Glomerular visceral epithelial cell (primary cell): ENCODE data around the gene MOSMO.
"Not testable (repeated sequence)": the region's sequence is repeated elsewhere in the genome, so short reads cannot be mapped to it uniquely, and the experiment has no call there.

Experiments
- DNase-seq: peaks from one replicate; pipeline ENCODE4 v3.0.0-alpha.2; 2016; ENCODE audit errors: extremely low spot score

Gene MOSMO

DNA sequence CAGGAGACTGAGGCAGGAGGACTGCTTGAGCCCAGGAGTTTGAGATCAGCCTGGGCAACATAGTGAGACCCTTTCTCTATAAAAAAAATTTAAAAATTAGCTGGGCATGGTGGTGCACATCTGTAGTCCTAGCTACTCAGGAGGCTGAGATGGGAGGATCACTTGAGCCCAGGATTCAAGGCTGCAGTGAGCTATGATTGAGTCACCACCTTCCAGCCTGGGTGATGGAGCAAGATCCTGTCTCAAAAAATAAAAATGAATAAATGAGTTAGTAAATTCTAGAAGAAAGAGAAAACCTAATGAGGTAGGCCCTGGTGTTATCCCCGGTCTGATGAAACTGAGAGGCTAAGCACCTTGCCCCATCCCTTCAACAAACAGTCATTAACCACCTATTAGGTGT, 5.9 kb upstream of the MOSMO start:
- DNase-seq: not testable (repeated sequence)

DNA sequence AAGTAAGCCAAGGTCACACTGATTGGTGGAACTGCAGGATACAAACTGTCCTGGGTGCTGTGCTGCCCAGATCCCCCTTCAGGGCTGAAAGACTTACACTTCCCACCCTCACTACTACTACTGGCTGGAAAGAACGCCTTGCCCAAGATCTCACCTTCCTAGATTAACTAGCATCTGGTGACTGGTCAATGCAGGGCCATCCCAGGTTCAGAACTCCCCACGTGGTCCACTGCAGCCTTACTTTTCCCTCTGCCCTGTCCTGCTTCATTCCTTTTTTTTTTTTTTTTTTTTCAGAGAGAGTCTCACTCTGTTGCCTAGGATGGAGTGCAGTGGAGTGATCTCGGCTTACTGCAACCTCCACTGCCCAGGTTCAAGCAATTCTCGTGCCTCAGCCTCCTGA, 4.7 kb upstream of the MOSMO start:
- DNase-seq: no peak

DNA sequence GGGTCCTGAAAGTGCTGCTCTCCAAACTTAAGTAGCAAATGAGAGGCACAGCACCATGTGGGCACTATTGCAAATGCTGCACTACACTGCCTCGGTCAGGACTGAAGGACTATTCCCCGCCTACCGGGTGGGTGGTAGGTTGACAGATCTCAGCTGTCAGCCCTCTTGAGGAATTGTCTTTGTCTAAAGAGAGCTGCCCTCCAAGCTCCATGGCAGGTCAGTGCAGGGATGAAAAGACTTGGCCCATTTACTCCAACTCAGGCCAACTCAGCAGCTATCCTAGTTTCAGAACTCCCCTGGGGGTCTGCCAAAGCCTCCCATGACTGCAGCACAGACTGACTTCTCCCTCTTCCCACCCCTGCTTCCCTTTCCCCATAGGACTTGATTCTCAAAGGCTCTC, 3.6 kb upstream of the MOSMO start:
- no peak for DNase-seq

DNA sequence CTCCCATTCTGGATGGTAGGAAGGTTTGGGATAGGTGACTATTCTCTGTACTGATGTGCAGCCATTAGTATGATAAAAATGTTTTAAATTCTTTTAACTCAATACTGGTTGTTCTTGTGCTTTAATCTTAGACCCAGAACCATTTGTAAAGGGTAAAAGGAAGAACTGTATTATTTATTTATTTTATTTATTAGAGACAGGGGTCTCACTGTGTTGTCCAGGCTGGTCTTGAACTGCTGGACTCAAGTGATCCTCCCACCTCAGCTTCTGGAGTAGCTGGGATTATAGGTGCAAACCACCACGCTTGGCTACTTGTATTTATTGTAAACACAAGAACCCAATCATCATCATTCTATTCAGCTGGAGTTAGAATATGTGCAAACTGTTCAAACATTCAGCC, 2.2 kb upstream of the MOSMO start:
- DNase-seq: no peak

DNA sequence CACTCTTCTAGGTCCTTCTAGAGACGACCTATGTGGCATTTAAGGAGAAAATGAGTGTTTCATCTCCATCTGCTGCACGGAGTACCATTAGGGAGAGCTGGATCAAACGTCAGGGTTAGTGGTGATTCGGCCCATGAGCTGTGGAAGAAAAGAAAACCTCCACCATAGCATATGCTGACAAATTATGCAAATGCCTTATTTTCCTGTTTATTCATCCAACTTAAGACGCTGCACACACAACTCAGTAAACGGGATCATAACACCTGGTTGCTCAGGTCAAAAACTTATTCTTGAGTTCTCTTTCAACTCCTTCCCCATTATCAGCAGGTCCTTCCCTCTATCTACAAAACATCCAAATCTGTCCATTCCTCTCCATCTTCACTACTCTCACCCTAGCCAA, 1.3 kb upstream of the MOSMO start:
- no peak for DNase-seq

DNA sequence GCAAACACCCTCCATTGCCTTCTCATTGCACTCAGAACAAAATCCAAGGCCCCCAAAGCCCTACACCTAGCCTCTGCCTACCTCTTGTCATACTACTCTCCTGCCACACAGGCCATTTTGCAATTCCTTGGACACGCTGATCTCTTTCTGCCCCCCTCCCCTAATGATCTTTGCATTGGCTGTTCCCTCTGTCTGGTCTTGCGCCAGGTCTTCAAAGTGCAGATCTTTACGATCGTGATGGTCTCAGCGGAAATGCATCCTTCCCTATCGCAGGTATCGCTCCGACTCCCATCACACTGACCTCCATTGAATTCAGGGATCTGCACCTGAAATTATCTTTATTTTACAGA, 777 bp upstream of the MOSMO start:
- DNase-seq: no peak

DNA sequence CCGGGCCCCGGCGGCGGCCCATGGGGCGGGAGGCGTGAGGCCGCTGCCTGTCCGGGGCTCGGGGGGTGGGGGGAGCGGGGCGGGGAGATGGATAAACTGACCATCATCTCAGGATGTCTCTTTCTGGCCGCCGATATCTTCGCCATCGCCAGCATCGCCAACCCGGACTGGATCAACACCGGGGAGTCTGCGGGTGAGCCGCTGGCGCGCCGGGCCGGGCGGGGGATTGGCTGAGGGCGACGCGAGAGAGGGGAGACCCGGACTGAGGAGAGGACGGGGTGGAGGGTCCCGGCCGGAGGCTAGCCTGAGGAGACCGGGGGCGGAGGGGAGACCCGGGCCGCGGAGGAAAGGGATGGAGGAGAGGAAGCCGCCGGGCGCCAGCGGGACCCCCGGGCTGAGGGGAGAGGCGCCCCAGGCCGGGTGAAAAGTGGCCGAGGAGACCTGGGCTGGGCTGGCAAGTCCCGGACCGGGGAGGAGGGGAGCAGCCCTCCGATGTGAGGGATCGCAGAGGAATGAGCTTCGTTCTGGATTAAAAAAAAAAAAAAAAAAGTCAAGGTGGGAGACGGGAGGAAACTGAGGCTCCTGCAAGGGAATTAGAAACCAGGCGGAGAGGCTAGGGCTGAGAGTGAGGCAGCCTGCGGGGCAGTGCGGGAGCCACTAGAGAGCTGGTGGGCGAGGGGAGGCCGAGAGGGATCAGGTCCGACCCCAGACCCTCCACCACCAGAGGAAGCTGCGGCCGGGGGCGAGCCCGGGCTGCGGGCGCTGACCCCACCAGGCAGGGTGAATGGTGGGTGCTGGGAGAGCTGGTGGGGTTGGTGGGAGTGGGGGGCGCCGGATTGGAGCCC, 526 bp downstream of the MOSMO start:
- DNase-seq: no peak

DNA sequence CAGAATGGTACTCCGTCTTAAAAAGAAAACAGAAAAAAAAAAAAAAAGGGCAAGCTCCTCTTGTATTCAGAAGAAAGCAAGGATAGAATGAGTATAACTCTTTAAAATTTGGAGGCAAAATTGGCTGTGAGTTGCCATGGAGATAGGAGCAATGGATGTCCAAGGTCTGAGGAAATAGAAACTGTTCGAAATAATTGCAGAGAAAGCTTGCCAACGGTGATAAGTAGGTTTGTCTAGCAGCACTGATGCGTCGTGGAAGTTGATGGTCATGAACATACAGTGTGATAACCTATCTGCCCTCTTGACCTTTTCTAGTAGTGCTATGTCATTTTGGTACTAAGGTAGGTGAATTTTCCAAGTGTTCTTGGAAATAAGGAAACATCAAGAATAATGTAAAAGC, 3.0 kb downstream of the MOSMO start:
- no peak for DNase-seq

DNA sequence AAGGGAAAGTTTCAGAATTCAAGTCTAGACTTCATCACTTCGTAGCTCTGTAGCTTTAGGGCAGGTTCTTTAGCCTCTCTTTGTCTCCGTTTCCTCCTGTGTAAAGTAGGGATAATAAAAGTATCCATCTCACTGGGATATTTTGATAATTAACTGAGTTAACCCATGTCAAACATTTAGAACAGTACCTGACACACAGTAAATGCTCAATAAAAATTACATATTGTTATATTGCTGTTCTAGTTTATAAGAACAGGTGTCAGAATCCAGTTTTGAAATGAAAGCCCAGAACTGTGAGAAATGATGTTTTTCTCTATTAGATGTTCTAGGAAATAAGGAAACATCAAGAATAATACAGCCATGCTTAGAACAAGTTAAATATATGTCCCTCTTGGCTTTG, 4.3 kb downstream of the MOSMO start:
- DNase-seq: no peak

DNA sequence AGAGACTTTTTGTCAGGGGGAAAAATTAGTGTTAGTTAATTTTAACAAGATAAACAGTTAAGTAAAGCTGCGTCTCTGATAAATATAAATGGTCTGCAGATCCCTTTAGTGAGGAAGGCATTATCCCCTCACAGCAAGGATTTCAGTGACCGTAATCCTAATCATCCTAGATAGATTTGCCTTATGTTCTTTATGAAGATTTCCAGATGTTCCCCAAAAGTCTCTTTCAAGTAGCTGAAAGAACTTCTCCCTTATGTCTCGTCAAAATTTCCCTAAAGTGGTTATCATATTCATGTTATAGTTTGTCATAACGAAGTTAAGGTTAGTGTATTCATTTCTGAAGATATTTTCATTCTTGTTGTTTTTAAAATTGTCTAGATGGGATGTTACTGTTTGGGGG, 5.6 kb downstream of the MOSMO start:
- no peak for DNase-seq

DNA sequence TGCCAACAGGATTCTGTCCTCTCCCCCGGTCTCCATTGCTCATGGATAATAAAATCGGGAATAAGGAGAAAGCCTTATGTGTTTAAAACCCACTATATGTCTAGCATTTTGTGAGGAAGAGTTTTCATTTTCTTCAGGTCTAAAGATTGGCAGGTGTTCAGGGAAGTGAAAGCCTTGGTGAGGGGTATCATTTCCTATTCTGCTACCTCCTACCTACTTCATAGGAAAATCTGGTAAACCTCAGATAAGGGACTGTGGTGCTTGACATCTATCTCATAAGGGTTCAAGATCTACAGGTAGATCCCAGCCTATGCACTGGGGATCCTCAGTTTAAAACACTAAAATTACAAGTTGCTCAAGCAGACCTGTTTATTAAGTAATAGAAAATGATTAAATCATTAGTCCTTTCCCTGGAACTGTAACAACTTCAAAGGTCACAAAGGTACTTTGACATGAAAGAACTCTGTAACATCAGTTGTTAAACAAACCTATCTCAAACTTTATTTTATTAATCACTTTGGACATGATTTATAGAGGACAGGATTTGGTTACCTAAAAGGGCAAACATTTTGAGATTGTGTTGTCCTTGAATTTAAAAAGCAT, 6.5 kb downstream of the MOSMO start:
- DNase-seq: no peak

DNA sequence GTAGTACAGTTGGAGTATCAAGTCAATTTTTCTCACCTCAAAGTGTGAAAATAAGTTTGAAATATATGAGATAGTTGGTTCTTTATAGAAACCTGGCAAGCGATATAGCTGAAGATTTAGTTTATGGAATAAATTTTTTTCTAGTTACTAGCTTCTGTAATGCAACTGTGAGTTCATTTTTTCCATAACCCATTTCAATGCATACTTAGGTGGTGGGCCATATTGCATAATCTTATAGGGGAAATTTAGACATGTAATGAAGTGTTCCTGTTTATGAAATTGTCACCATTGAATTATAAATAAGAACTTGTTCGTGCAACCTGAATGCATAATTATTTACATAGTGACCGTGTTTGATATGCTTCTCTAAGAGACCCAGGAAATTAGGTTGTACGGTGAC, 9.0 kb downstream of the MOSMO start:
- no peak for DNase-seq

DNA sequence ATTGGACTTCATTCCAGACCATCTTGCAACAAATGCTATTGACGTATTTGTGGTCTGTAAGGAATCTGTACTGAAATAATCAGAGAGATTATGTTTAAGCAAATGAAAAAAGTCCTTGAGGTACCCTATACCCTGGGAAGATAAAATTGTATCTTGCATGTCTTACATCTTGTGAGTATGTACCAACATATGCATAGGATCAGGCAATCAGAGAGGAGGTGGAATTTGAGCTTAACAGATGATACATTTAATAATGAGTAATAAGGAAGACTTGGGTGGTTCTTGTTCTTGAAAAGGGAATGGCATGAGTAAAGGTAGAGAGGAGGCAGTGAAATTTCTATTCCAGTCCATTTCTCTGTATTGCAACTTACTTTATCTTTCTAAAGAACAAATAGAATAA, 10.6 kb downstream of the MOSMO start:
- DNase-seq: no peak

DNA sequence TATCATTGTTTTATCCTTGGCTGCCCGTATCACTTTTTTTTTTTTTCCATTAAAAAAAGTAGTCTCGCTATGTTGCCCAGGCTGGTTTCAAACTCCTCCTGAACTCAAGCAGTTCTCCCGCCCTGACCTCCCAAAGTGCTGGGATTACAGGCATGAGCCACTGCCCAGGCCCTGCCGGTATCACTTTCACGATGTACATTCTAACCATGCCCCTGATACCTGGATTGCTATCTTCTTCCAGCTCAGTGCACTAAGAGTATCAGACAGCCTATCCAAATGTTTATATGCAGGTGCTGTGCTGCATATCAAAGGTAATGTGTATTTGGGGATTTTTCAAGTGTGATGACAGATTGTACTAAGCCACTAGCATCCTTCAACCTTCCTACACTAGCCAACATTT, 14.2 kb downstream of the MOSMO start:
- DNase-seq: no peak

DNA sequence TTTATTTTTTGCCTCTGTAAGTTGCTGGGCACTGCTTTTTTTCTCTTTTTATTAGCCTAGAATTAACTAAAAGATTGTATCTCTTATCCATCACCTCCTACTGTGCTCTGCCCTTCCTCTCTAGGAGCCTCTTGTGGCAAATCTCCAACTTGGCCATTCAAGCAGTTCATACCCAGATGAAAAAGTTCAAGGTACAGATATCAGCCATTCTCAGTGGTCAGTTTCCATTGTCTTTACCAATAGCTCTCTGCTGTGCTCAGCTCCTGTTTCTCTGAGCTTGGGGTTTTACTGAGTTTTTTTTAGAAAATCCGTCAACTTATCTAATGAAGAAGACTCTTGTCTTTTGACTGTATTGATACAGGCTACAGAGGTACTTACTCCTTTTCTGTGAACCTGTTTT, 15.6 kb downstream of the MOSMO start:
- no peak for DNase-seq

DNA sequence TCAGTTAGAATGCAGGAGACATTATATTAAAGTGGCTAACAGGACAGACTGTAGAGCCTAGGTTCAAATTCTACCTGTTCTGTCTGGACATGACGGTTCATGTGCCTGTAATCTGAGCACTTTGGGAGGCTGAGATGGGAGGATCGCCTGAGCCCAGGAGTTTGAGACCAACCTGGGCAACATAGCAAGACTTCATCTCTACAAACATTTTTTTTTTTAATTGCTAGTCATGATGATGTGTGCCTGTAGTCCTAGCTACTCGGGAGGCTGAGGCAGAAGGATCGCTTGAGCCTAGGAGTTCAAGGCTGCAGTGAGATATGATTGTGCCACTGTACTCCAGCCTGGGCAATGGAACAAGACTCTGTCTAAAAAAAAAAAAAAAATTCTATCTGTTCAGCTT, 16.9 kb downstream of the MOSMO start:
- DNase-seq: not testable (repeated sequence)

DNA sequence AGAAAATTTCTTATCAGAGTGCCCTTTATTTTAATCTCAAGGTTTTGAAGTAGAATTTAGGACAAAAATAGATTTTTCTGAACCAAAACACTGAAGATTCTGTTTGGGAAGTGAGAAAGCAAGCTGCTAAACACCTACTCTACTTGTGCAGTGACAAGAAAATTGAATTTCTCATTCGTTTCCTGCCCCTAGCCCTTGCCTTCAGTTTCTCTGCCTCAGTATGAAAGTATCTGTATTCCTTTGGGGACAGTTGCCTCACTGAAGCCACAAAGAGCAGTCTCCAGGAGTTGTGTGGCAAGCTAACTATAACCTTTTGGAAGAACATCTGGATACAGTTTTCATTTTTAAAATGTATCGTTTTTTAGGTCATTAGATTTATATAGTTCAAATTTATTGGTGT, 19.7 kb downstream of the MOSMO start:
- no peak for DNase-seq

DNA sequence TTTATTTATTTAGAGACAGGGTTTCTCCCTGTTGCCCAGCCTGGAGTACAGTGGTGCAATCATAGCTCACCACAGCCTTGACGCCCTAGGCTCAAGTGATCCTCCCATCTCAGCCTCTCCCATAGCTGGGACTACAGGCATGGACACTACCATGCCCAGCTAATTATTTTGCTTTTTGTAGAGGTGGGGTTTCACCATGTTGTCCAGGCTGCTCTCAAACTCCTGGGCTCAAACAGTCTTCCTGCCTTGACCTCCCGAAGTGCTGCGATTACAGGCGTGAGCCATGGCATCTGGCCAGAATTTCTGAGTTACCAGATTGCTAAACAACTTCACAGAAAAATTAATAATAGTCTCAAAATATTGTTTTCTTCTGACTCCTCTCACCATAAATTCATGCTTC, 21.7 kb downstream of the MOSMO start:
- DNase-seq: no peak

DNA sequence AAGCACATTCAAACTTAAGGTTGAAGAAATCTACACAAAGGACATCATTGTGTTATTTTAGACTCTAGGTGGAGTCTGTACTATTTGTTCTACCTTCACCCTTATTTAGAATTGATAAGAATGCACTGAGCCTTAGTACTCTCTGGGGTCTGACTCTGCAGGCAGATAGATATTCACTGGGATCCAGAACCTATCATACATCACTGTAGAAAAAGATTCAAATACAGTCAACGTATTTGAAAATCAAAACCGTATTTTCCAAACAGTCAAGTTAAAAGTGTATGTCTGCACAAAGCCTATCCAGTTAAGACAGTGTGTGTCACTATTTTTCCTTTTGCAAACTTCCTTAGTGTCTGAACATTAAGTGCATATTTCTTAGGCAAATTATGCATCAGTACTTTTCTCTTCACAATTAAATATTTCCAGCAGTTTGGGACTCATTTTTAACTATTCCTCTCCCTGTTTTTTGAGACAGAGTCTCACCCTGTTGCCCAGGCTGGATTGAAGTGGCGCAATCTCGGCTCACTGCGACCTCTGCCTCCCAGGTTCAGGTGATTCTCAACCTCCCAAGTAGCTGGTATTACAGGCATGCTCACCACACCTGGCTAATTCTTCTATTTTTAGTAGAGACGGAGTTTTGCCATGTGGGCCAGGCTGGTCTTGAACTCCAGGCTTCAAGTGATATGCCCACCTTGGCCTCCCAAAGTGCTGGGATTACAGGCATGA, 22.3 kb downstream of the MOSMO start:
- no peak for DNase-seq

DNA sequence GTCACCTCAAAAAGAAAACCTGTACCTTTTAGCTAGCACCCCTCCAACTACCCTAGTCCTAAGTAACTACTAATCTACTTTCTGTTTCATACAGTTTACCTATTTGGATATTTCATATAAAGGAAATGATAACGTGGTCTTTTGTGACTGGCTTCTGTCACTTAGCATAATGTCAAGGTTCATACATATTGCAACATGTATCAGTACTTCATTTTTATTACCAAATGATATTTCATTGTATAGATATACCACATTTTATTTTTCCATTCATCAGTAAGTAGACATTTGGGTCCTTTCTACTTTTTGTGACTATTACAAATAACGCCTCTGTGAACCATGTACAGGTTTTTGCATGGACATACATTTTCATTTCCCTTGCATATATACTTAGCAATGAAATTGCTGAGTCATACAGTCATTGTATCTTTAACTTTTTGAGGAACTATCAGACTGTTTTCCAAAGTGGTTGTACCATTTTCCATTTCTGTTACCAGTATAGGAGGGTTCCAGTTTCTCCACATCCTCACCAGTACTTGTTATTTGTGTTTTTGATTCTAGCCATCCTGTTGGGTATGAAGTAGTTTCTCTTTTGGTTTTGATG, 23.7 kb downstream of the MOSMO start:
- no peak for DNase-seq

DNA sequence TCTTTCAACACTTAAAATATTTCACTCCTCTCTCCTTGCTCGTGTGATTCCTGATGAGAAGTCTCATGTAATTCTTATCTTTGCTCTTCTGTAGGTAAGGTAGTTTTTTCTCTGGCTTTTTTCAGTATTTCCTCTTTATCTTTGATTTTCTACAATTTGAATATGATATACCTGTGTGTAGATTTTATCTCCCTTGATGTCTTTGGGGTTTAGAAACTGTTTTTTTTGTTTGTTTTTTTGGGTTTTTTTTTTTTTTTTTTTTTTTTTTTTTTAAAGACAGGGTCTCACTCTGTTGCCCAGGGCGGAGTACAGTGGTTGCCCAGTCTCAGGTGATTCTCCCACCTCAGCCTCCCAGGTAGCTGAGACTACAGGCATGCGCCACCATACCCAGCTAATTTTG, 26.6 kb downstream of the MOSMO start:
- DNase-seq: no peak

DNA sequence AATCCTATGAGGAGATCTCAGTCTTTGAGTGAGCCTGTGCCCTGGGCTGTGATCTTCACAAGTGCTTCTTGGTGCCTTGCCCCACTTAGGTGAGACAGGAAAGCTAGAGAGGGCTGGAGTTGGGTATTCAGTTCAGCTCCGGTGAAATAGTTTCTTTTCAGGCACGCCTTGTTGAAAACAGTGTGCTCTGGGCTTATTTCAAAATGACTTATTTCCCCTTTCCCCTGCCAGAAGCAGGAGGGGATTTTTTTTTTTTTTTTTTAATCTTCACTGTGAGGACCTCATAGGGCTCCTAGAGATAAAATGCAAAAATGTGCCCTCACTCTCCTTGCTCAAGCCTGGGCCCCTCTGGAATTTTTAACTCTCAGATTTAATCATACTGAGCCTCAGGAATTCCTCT, 27.2 kb downstream of the MOSMO start:
- no peak for DNase-seq

DNA sequence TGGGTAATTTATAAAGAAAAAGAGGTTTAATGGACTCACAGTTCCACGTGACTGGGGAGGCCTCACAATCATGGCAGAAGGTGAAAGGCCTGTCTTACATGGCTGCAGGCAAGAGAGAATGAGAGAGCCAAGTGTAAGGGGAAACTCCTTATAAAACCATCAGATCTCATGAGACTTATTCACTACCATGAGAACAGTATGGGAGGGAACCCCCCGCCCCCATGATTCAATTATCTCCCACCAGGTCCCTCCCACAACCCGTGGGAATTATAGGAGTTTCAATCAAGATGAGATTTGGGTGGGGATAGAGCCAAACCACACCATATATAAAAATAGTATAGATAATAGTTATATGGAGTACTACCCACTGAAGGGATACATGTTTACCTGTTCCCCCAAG, 36.0 kb downstream of the MOSMO start:
- not testable (repeated sequence) for DNase-seq
